Measurements from ENCODE around the gene TFF3.
"Not testable (repeated sequence)": the region's sequence is repeated elsewhere in the genome, so short reads cannot be mapped to it uniquely, and the experiment has no call there.

TFF3 gene

DNA sequence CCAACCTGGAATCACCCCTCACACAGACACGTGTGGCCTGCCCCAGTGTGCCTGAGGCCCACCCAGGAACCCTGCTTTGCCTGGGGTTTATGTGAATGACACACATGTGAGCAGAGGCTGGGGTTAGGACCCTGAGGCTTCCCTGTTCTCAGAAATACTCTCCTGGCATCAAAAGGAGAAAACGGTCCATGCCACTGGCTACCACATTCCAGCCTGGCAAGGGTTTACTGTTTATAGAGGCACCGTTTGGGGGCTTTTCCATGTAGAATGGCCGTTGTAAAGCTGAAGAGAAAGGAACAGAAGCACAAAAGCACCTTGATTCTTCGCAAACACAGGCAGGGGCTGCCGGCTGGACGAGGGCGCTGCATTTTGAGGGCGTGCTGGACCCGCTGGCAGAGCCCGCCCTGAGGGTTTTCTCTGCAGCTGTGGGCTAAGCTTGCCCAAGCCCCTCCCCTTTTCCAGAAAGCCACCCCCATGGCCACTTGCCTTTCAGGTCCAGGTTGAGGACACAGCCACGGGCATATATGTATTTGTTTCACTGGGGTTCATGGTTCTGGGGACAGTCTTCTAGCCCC, 13.0 kb downstream of the TFF3 start:
- DNase-seq = no peak

DNA sequence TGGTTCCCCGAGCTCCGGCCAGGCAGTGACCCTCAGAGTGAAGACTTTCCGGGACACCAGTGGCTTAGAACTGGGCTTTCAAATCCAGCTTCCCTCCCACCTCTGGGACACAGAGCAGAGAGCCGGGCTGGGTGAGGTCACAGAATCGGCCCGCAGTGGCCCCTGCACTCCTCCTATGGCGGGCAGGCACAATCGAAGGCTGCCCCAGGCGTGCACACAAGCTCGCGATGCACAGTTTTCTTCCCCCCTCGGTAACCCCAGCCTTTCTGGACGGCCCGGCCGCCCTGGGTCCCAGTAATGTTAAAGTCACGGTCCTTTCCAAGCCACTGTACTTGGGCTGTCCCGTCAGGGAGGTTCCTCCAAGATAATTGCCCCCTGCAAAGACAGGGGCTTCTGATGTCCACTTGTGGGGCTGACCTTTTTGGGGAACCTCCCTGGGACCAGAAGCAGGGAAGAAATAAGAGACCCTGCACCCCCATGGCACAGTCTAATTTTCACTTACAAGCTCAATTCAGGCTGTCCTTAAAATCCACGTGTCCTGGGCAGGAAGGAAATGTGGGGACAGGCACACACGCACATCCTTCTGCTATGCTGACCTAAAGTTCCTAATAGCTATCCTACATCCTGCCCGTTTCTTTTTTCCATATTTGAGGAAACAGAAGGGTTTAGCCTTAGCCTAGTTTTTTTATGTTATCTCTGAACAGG, 13.7 kb downstream of the TFF3 start:
- DNase-seq = no peak

DNA sequence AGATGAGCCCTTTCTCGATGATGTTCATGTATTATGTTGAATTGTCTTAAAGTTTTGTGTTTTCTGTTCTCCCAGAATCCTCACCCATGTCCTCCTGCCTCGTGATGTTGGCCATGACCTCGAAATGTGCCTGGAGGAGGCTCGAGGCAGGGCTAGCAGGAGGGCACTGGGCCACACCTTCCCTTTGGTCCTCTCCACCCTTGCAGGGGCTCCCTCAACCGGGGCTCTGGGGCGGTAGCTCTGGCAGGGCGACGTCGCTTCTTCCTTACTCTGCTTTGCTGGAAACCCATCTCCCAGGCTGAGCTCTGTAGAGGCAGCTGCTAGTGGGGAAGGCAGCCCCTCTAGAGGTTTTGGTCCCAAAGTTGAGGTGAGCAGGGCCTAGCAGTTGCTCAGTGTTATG, 14.3 kb downstream of the TFF3 start:
- DNase-seq = no peak

DNA sequence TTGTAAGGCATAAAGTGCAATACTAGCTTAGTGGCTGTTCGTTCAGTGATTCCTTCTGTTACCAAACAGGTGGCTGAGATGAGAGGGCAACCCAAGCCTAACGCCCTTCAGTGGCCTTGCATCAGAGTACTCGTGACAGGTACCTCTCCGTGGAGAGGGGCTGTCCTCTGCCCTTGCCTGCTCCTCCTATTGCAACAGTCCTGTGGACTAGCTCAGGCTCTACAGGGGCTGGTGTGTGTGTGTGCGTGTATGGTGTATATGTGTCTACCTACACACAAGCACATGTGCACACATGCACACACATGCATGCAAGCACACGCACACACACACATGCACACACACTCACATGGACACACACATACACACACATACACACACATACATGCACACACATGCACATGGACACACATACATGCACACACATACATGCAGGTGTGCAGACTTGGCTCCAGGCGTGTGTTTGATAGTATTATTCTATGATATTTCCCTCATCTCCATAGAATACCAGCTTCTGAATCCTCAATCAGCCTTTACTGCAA, 15.1 kb downstream of the TFF3 start:
- no peak for DNase-seq

DNA sequence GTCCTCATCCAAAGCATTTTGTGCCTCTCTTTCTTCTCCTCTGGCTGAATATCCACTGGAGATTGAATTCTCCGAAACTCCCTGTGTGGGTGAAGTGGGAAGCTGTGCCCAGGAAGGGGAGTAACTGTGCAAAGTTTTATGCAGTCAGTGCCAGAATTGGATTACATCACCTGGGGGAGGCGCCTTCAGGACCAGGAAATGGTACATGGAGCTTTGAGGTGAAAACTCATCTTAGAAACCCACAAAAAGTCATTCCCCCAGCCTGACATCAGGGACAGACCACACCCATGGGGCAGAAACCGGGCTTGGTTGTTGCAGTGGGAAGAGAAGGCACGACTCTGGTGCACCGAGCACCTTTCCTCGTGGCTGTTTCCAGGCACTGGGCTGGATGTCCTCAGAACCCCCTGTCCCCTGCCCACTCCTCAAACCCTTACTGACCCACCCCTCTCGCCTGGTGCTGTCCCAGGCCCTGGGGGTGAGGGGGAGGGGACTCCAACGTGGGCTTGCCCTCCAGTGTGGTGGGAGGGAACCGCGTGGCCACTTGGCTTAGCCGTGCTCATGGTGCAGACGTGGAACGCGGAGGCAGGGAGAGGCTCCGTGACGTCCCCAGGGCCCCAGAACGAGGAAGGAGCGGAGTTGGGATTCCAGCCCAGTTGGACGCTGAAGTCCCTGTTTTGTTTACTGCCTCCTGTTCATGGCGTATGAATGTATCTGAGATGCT, 15.7 kb downstream of the TFF3 start:
- DNase-seq = no peak

DNA sequence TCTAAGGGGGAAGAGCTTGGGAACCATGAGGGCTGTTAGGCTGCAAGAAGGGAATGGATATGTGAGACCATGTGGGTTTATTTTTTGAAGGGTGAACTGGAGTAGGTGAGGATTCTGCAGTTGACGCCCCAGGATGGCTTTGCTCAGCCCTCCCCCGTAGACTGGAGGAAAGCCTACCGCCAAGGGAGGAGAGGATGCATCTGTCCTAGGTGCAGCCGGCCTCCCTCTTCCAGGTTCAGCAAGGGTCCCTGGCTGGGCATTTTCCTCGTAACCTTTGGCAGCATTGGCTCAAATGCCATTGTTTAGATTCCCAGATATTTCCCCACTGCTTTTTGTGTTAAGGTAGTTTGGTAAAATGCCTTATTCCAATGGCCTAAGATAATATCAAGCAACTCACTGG, 16.6 kb downstream of the TFF3 start:
- DNase-seq = no peak

DNA sequence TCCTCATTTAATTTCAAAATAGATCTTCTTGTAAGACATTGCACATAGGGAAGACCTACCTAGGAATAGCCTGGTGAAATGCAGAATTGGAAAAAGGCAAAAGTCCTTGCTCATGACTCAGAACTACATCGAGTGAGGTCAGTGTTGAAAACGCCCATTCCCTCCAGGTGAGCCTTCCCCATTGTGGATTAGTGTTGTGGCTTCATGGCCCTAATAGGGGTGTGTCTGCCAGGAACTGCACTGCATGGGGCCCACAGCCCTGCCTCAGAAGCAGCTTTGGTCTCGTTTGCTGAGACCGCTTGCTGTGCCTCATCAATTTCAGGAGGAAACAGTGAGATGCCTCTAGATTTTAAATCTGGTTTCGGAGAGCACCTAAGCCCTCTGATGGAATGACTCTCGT, 17.0 kb downstream of the TFF3 start:
- no peak for DNase-seq

DNA sequence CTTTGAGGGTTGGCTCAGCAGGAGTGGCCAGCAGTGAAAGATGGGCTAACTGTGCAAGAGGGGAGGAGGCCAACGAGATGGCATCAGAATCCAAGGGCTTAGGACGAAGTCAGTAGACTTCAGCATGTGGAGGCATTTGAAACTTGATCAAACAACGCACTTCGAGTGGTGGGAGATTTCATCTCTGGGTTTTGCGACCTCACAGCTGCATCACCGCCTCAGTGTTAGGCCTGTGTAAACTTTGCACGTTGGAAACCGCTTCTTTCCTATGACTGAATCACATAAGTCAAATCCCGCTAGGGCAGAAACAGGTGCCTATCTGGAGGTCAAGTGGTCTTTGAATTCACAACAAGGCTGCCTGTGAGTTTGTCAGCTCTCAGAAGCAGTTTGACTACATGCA, 17.8 kb downstream of the TFF3 start:
- DNase-seq = no peak

DNA sequence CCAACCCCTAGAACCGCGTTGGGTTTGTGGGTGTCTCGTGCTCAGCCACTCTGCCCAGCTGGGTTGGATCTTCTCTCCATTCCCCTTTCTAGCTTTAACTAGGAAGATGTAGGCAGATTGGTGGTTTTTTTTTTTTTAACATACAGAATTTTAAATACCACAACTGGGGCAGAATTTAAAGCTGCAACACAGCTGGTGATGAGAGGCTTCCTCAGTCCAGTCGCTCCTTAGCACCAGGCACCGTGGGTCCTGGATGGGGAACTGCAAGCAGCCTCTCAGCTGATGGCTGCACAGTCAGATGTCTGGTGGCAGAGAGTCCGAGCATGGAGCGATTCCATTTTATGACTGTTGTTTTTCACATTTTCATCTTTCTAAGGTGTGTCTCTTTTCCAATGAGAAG, 18.7 kb downstream of the TFF3 start:
- DNase-seq = no peak

DNA sequence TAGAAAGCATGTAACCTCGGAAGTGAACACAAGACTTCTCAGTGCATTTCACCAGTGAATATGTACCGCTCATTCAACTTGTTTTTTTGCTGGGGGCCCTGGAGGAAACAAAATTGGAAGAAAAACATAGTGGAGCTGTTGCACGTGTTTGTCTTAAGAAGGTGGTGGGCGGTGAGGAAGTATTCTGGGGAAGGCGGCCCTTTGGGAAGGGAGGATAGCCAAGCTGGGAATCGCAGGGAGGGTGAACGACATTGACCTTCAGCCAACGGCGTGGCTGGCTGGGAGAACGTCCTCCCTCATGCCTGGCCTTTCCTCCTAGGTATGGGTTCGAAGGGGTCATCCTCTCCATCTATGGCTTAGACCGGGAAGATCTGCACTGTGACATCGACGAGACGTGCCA, 19.4 kb downstream of the TFF3 start:
- DNase-seq = no peak

DNA sequence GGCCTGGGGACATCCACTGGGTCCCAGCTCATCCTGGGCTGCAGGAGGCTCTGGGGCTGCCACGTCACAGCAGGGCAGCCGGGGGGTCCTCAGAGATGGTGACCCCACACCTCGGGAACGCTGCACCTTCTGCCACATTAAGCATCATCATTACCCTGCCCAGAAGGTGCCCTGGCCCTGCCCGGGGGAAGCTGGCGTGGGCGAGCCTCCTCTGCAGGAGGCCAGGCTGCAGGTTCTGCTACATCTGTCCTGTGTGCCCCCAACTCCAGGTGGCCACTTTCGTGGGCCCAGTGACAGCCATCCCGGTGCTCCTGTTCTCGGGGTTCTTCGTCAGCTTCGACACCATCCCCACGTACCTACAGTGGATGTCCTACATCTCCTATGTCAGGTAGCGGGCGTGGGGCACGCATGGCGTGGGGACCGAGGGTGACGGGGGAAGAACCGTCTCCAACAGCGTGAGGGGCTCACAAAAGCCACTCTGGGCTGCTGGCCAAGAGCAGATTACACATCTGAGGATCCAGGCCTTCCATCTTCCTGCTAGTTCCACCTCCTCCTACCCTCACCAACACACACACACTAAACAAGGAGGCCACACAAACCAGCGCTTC, 20.8 kb downstream of the TFF3 start:
- no peak for DNase-seq

DNA sequence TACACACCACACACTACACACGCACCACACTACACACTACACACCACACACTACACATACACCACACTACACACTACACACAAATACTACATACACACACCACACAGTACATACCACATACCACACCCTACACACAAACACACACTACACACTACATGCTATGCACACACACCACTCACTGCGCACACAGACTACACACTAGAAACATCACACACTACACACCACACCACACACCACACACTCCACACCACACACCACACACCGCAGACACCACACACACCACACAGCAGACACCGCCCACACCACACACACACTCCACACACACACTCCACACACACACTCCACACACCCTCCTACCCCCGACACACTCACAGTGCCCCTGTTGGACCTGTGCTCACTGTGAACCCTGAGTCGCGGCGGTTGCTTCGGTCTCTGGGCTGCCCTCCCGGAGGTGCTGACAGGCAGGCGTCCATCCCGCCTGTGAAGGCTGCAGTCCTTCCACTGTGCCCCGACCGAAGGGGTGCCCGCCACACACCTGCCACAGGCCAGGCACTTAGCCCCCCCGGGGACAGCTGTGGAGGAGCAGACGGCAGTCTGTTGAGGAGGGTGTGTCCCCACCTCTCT, 21.4 kb downstream of the TFF3 start:
- DNase-seq = no peak

DNA sequence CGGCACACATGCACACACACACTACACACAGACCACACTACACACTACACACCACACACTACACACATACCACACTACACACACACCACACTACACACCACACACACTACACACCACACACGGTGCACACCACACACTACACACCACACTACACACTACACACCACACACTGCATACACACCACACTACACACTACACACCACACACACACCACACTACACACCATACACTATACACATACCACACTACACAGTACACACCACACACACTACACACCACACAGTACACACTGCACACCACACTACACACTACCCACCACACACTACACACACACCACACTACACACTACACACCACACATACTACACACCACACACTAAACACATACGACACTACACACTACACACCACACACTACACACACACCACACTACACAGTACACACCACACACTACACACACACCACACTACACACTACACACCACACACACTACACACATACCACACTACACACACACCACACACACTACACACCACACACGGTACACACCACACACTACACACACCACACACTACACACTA, 22.6 kb downstream of the TFF3 start:
- DNase-seq = not testable (repeated sequence)

DNA sequence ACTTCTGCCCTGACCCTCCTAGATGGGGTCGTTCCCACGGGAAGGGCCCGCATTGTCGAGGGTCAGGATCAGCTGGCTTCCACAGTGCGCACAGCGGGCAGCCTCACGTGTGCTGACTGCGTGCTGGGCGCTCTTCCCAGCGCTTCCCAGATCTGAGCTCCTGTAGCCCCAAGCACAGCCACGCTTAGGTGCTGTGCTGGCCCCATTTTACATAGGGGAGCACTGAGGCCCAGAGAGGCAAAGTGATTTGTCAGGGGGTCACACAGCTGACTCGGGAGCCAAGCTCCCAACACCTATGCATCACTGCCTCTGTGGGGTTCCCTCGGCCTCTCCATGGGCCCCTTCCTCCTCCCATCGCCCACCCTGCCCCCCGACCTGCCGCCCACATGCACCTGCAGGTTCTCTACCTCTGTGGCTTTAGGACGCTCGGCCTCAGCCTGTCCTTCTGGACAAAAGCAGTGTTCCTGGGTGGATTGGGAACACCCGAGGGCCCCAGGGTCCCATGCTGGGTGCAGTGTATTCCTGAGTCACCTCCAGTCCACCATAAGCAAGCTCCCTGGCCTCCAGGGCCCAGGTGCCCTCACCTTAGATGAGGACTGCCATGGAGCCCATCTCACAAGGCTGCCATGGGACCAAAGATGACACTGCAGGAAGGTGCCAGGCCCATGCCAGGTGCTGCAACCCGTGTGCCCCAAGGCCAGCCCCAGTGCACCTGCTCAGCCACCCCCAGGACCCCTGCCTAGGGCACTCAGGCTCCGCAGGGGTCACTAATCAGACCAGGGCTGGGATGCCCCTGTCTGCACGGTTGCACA, 23.3 kb downstream of the TFF3 start:
- DNase-seq = no peak

DNA sequence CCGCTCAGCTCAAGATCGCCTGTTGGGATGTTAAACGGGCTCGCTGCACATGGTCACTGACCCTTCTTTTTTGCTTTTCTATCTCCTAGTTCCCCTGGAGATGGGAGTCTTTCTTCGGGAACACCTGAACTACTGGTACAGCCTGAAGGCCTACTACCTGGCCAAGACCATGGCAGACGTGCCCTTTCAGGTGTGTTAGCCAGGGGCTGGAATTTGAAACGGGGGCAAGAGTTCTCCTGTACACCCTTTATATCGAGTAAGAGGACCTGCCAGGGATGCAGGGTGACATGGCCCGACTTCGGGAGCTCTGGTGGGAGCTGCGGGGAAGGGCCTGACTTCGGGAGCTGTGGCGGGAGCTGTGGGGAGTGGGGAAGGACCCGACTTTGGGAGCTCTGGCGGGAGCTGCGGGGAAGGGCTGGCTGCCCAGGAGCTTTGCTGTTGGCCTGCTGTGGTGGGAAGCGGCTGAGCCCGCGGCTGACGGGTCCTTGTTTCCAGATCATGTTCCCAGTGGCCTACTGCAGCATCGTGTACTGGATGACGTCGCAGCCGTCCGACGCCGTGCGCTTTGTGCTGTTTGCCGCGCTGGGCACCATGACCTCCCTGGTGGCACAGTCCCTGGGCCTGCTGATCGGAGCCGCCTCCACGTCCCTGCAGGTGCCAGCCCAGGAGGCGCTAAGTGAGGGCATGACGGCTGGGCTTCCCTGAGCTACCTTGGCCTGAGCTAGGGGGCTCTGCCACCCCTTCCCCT, 24.0 kb downstream of the TFF3 start:
- DNase-seq = no peak

DNA sequence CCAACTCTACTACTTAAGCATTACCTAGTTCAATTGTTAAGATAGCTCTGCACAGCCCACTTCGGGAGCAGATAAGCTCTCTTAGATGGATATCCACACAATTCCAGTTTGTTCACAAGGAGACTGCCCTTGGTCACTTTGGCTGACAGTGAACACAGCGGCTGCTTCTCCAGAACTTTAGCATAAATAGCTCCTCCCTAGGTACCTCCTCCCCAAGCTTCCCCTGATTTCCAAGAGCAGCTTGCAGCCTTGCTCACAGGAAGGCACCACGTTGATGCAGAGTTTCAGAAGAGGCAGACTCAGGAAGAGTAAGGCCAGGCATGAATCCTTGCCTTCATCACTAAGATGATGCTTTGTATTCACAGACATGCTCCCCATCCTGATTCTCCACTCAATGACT, 24.7 kb downstream of the TFF3 start:
- no peak for DNase-seq

DNA sequence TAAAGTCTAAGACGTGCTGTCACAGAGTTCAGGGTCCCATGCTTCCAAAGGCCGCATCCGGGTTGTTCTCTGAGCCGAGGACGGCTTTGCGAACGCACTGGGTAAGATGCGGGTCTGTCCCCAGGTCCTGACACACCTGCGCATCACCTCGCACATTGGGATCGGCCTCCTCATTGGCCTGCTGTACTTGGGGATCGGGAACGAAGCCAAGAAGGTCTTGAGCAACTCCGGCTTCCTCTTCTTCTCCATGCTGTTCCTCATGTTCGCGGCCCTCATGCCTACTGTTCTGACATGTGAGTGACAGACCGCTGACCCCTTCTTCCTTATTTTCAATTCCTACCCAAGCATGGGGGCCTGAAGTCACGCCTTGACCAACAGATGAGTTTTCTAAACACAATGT, 25.3 kb downstream of the TFF3 start:
- DNase-seq = no peak

DNA sequence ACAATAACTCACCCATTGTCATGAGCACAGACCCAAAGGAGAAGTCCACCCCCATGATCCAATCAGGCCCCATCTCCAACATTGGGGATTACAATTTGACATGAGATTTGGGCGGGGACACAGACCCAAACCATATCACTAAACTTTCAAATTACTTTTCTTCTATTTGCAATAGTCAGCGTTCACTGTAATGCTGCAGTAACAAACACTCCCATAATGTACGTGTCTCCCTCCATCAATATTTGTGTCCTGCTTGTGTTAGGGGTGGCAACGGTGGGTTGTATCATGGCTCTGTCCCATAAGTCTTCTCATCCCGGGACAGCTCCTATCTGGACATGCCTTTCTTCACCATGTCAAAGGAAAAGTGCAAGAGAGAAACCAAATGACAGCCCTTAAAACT, 26.2 kb downstream of the TFF3 start:
- DNase-seq = no peak

DNA sequence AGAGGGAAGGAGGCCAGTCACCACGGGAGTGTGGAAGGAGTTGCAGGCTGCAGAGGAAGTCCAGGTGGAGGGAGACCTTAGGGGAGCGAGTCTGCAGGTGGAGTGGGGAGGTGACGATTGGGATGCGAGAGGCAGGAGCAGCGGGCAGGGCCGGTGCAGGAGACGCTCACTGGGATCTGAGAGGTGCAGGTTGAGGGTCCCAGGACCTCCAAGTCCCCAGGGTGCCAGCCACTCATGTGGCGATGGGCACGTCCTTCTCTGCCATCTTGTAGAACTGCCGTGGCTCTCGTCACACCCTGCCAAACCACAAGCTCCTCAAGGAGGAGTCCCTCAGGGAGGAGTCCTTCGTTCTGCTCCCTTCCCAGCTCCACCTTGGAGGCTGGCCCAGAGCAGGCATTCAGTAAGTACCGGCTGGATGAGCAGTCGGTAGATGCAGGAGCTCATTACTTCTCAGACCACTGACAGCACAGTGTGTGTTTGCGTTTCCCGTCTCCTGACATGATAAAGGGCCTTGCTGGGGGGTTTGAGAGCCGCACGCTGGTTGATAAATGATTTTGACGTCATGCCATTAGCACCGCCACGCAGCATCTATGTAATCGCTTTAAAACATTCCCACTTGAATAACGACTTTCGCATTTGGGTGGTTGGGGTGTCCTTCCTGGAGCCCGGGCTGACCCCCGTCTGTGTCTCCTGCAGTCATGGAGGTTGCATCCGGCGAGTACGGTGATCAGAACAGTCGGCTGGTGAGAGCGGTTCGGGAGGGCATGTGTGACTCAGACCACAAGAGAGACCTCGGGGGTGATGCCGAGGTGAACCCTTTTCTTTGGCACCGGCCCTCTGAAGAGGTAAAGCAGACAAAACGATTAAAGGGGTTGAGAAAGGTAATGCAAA, 27.8 kb downstream of the TFF3 start:
- DNase-seq = no peak

DNA sequence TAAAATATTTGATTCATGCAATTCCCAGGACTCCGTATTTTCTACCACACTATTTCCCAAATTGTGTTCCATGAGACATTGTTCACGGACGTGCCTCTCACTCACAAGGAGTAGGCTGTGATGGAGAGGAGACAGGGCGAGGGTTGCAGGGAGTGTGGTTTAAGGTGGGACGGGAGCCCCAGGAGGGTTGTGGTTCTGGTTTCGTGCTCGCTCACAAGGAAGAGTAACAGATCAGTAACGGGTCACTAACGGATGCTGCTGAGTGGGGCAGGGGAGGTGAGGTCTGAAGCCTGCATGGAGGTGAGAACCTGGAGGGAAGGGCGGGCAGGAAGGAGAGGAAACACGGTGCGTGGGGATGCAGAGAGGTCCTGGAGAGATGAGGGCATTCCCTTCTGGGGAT, 28.8 kb downstream of the TFF3 start:
- no peak for DNase-seq
